ENCODE data around the gene SMIM36. TPM values are rescaled to one million over a fixed set of nuclear protein-coding genes. Genes with fewer than 3 reads are reported as not detected.

Gene SMIM36
- total and polyA plus RNA-seq, 10 of the 15 experiments (the other 5 are each of a cell fraction or from before 2014, with no cell fraction given), result not detected

DNA sequence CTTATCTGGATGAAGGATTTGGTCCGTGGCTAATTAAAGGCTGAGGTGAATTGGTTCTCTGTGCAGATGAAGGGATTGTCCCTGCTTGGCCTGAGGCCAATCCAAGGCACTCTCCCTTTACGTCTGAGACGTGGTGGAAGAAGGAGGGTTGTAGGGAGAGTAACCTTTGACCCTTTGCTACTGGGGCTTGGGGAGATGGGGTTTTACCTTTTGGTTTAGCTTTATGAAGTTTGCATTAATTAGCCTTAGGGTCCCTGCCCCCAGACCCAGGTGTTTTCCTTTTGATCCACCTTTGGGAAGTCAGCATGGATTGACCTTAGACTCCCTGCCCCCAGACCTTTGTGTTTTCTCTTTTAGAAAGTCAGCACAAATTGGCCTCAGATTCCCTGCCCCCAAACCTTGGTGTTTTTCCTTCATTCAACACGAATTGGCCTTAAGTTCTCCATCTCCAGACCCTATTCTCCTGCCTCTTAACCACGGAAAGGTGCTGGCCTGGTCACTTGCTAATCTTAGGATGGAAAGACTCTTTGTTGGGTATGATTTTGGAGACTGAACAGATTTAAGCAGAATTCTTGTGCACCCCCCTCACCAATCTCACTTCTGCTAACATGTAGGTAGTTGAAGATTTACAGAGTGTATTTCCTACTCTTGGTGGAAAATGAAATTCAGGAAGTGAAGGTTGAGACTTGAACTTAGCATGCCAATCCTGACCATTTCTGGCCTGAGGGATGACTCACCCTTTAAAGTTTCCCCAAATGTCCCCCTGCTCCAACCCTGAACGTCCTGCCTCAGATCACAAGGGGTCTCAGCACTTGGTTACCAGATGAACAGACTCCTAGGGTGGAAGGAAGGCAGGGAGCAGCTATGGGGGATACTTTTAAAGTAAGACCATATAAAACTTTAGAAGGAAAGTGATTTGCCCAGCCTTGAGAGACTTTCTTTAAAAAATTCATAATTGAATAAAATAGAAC, 66.5 kb downstream of the SMIM36 start (continued):
- TF ChIP-seq, protein P1, sequence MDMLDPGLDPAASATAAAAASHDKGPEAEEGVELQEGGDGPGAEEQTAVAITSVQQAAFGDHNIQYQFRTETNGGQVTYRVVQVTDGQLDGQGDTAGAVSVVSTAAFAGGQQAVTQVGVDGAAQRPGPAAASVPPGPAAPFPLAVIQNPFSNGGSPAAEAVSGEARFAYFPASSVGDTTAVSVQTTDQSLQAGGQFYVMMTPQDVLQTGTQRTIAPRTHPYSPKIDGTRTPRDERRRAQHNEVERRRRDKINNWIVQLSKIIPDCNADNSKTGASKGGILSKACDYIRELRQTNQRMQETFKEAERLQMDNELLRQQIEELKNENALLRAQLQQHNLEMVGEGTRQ (IDR thresholded peaks at IDR 0.05; ENCODE audit: borderline replicate concordance, low read depth, low read length), result no peak
- TF ChIP-seq, protein P2, sequence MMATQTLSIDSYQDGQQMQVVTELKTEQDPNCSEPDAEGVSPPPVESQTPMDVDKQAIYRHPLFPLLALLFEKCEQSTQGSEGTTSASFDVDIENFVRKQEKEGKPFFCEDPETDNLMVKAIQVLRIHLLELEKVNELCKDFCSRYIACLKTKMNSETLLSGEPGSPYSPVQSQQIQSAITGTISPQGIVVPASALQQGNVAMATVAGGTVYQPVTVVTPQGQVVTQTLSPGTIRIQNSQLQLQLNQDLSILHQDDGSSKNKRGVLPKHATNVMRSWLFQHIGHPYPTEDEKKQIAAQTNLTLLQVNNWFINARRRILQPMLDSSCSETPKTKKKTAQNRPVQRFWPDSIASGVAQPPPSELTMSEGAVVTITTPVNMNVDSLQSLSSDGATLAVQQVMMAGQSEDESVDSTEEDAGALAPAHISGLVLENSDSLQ (IDR thresholded peaks at IDR 0.05), result peak; percentile 60
- TF ChIP-seq SMARCA5 (IDR thresholded peaks at IDR 0.05), result peak; percentile 7; the same call in 1 of the 2 replicates
- TF ChIP-seq FOS (IDR thresholded peaks at IDR 0.05; ENCODE audit: borderline replicate concordance, extremely low read depth, insufficient read length), result no peak
- TF ChIP-seq, protein P3, sequence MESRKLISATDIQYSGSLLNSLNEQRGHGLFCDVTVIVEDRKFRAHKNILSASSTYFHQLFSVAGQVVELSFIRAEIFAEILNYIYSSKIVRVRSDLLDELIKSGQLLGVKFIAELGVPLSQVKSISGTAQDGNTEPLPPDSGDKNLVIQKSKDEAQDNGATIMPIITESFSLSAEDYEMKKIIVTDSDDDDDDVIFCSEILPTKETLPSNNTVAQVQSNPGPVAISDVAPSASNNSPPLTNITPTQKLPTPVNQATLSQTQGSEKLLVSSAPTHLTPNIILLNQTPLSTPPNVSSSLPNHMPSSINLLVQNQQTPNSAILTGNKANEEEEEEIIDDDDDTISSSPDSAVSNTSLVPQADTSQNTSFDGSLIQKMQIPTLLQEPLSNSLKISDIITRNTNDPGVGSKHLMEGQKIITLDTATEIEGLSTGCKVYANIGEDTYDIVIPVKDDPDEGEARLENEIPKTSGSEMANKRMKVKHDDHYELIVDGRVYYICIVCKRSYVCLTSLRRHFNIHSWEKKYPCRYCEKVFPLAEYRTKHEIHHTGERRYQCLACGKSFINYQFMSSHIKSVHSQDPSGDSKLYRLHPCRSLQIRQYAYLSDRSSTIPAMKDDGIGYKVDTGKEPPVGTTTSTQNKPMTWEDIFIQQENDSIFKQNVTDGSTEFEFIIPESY (IDR thresholded peaks at IDR 0.05), result no peak
- no peak for TF ChIP-seq MXI1 (IDR thresholded peaks at IDR 0.05; ENCODE audit: low read depth, low read length)
- no peak for TF ChIP-seq TCF7 (IDR thresholded peaks at IDR 0.05; ENCODE audit: borderline replicate concordance)
- no peak for TF ChIP-seq HDAC6 (IDR thresholded peaks at IDR 0.05; ENCODE audit: unreplicated experiment)
- TF ChIP-seq NR2C1 (IDR thresholded peaks at IDR 0.05), result 0 out of 2 replicates have a peak, but pooled peaks have one; percentile 20
- TF ChIP-seq, protein P4, sequence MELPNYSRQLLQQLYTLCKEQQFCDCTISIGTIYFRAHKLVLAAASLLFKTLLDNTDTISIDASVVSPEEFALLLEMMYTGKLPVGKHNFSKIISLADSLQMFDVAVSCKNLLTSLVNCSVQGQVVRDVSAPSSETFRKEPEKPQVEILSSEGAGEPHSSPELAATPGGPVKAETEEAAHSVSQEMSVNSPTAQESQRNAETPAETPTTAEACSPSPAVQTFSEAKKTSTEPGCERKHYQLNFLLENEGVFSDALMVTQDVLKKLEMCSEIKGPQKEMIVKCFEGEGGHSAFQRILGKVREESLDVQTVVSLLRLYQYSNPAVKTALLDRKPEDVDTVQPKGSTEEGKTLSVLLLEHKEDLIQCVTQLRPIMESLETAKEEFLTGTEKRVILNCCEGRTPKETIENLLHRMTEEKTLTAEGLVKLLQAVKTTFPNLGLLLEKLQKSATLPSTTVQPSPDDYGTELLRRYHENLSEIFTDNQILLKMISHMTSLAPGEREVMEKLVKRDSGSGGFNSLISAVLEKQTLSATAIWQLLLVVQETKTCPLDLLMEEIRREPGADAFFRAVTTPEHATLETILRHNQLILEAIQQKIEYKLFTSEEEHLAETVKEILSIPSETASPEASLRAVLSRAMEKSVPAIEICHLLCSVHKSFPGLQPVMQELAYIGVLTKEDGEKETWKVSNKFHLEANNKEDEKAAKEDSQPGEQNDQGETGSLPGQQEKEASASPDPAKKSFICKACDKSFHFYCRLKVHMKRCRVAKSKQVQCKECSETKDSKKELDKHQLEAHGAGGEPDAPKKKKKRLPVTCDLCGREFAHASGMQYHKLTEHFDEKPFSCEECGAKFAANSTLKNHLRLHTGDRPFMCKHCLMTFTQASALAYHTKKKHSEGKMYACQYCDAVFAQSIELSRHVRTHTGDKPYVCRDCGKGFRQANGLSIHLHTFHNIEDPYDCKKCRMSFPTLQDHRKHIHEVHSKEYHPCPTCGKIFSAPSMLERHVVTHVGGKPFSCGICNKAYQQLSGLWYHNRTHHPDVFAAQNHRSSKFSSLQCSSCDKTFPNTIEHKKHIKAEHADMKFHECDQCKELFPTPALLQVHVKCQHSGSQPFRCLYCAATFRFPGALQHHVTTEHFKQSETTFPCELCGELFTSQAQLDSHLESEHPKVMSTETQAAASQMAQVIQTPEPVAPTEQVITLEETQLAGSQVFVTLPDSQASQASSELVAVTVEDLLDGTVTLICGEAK (IDR thresholded peaks at IDR 0.05; ENCODE audit: borderline replicate concordance), result no peak
- TF ChIP-seq NR2F1 (conservative IDR thresholded peaks at IDR 0.05), result peak; percentile 66
- TF ChIP-seq NFXL1 (IDR thresholded peaks at IDR 0.05; ENCODE audit: borderline replicate concordance), result no peak
- TF ChIP-seq, protein P5, sequence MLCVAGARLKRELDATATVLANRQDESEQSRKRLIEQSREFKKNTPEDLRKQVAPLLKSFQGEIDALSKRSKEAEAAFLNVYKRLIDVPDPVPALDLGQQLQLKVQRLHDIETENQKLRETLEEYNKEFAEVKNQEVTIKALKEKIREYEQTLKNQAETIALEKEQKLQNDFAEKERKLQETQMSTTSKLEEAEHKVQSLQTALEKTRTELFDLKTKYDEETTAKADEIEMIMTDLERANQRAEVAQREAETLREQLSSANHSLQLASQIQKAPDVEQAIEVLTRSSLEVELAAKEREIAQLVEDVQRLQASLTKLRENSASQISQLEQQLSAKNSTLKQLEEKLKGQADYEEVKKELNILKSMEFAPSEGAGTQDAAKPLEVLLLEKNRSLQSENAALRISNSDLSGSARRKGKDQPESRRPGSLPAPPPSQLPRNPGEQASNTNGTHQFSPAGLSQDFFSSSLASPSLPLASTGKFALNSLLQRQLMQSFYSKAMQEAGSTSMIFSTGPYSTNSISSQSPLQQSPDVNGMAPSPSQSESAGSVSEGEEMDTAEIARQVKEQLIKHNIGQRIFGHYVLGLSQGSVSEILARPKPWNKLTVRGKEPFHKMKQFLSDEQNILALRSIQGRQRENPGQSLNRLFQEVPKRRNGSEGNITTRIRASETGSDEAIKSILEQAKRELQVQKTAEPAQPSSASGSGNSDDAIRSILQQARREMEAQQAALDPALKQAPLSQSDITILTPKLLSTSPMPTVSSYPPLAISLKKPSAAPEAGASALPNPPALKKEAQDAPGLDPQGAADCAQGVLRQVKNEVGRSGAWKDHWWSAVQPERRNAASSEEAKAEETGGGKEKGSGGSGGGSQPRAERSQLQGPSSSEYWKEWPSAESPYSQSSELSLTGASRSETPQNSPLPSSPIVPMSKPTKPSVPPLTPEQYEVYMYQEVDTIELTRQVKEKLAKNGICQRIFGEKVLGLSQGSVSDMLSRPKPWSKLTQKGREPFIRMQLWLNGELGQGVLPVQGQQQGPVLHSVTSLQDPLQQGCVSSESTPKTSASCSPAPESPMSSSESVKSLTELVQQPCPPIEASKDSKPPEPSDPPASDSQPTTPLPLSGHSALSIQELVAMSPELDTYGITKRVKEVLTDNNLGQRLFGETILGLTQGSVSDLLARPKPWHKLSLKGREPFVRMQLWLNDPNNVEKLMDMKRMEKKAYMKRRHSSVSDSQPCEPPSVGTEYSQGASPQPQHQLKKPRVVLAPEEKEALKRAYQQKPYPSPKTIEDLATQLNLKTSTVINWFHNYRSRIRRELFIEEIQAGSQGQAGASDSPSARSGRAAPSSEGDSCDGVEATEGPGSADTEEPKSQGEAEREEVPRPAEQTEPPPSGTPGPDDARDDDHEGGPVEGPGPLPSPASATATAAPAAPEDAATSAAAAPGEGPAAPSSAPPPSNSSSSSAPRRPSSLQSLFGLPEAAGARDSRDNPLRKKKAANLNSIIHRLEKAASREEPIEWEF (IDR thresholded peaks at IDR 0.05; ENCODE audit: insufficient replicate concordance, low read depth, low read length), result no peak
- no peak for TF ChIP-seq TCF3 (IDR thresholded peaks at IDR 0.05; ENCODE audit: borderline replicate concordance, insufficient read depth, low read depth, low read length)
